Lung (tissue), 12 donors: ENCODE results near the gene GLB1L. TPM values are rescaled to one million over a fixed set of nuclear protein-coding genes. Genes with fewer than 3 reads are reported as not detected.

Experiments used
- ATAC-seq: fragments of 200-7000 bp; cut with Tn5 transposase; one replicate; pipeline ENCODE4 v1.9.1; 2020; ENCODE audit warnings: moderate number of reproducible peaks; ENCODE audit not compliant: insufficient read depth, low FRiP score
- DNase-seq, 3 donors: peaks; one replicate each; pipeline ENCODE4 v3.0.0-alpha.2; 2013 to 2017
- H3K27ac ChIP-seq, 2 donors: one replicate each; pipeline ENCODE4 v1.5.1; 2013; ENCODE audit warnings: mild to moderate bottlenecking in 2 of 2, moderate library complexity in 2 of 2, control low read depth in 1 of 2, inconsistent platforms in 1 of 2, low read depth in 1 of 2, low read length in 1 of 2
- H3K27me3 ChIP-seq, 3 donors: one replicate each; pipeline ENCODE4 v1.5.1; 2013; ENCODE audit warnings: low read length in 2 of 3; ENCODE audit not compliant: control insufficient read depth in 3 of 3, insufficient read depth in 3 of 3
- H3K36me3 ChIP-seq, 4 donors: one replicate each; pipeline ENCODE4 v1.5.1; 2013; ENCODE audit warnings: low read length in 4 of 4, mild to moderate bottlenecking in 1 of 4, moderate library complexity in 1 of 4; ENCODE audit not compliant: control insufficient read depth in 4 of 4, insufficient read depth in 4 of 4
- H3K4me1 ChIP-seq, 5 donors: one replicate each; pipeline ENCODE4 v1.5.1; 2013; ENCODE audit warnings: low read length in 5 of 5, mild to moderate bottlenecking in 2 of 5, moderate library complexity in 1 of 5; ENCODE audit not compliant: control insufficient read depth in 5 of 5, insufficient read depth in 5 of 5
- H3K4me3 ChIP-seq: one replicate; pipeline ENCODE4 v1.5.1; 2013; ENCODE audit warnings: mild to moderate bottlenecking, control low read depth, moderate library complexity
- H3K9ac ChIP-seq, 2 donors: one replicate each; pipeline ENCODE4 v1.5.1; 2013; ENCODE audit warnings: low read length in 2 of 2, control low read depth in 1 of 2; ENCODE audit not compliant: insufficient read depth in 1 of 2
- H3K9me3 ChIP-seq, 4 donors: one replicate each; pipeline ENCODE4 v1.5.1; 2013; ENCODE audit warnings: low read length in 3 of 4, mild to moderate bottlenecking in 1 of 4, moderate library complexity in 1 of 4; ENCODE audit not compliant: control insufficient read depth in 4 of 4, insufficient read depth in 3 of 4
- CTCF ChIP-seq: IDR thresholded peaks from 2 replicates; pipeline ENCODE4 v1.5.1; 2012; ENCODE audit warnings: mild to moderate bottlenecking; ENCODE audit errors: control extremely low read depth, extremely low read depth
- WGBS, 2 donors: extraction: QIAGEN DNeasy Blood & Tissue Kit; methylation state at CpG; one replicate each; pipeline ENCODE4 v1.1.7; 2013; 5-methylcytosine and 5-hydroxymethylcytosine counted together
- polyA plus RNA-seq, 2 donors: library from polyadenylated mRNA; stranded (reverse); fragments of 200-250 nt; gene quantifications; one replicate each; pipeline ENCODE4 v1.2.1, GENCODE V29; 2013
- total RNA-seq, 2 donors: library from RNA; depleted of rRNA in 1 of 2; stranded (reverse); fragments of >200 nt in 1 of 2; gene quantifications; one replicate each; pipeline ENCODE4 v1.2.1, GENCODE V29; 2014 to 2021
- donor health status: control.
- donor health status: control.
- donor health status: Bipolar disorder and iron deficiency.
- donor health status: healthy.
- donor health status: DM: yes; HTN: yes; CAD: no.

GLB1L gene
- total and polyA plus RNA-seq, 4 donors, result 7.5 to 18.7 (median 13.6) TPM

GRCh38 chr2:219199470-219200211 lies 45.6 kb downstream of the GLB1L start:
- Histone ChIP-seq H3K36me3 (no peaks in the 10 kb centered on the region), H3K27me3 (no peaks in the 10 kb centered on the region), H3K4me1 (no peaks in the 10 kb centered on the region), H3K27ac (no peak overlapping the region), H3K9me3 (no peaks in the 10 kb centered on the region), H3K4me3 (no peak overlapping the region), H3K9ac (no peak overlapping the region)
- 85 to 89% methylated on average over 12 of the region's 12 CpGs for WGBS, 2 donors
- DNase-seq, result no peak
- no peak for ATAC-seq
- no peak for TF ChIP-seq CTCF

GRCh38 chr2:219198974-219199373 lies 46.3 kb downstream of the GLB1L start:
- no peak for TF ChIP-seq CTCF
- no peak for DNase-seq
- no peak for ATAC-seq
- no peak overlapping the region for H3K4me3 ChIP-seq
- no peak overlapping the region for H3K27ac ChIP-seq
- 78 to 87% methylated on average over 5 of the region's 5 CpGs for WGBS, 2 donors
- no peaks in the 10 kb centered on the region for H3K36me3 ChIP-seq
- no peaks in the 10 kb centered on the region for H3K4me1 ChIP-seq
- H3K9me3 ChIP-seq, result no peaks in the 10 kb centered on the region
- H3K27me3 ChIP-seq, result no peaks in the 10 kb centered on the region
- H3K9ac ChIP-seq, result no peak overlapping the region

- WGBS, 2 donors, result 94% methylated on average over 1 of the region's 1 CpG
- no peaks in the 10 kb centered on the region for H3K4me1 ChIP-seq
- no peak for DNase-seq
- no peaks in the 10 kb centered on the region for H3K27me3 ChIP-seq
- no peak overlapping the region for H3K9ac ChIP-seq
- TF ChIP-seq CTCF, result no peak
- no peak for ATAC-seq
- H3K9me3 ChIP-seq, result no peaks in the 10 kb centered on the region
- no peaks in the 10 kb centered on the region for H3K36me3 ChIP-seq
- H3K4me3 ChIP-seq, result no peak overlapping the region
- H3K27ac ChIP-seq, result no peak overlapping the region
These were observed 47.9 kb downstream of the GLB1L start for GRCh38 chr2:219197388-219197787.
